ENCODE data around the gene AAMDC.
"Not testable (repeated sequence)": the region's sequence is repeated elsewhere in the genome, so short reads cannot be mapped to it uniquely, and the experiment has no call there.

AAMDC gene

DNA sequence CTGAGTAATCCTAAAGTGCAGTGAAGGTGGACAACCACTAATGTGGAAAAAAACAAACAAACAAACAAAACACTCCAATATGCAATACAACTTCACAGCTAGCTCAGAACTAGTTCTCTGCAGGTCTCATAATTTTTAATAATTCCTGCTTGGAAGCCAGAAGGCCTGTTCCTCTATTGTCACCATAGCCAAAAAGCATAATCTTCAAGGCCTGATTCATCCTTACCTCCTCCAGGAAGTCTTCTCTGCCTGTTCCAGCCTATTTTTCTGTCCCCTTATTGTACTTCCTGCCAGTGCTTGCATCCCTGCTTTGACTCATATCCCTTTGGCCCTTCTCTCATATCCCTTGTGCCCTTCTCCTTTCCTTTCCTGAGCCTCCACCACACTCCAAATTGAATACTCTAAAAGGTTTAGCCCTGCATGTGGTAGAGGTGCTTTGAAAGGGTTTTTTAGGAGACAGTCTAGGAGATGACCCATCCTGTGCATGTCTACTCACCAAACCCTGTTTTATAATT is 69.2 kb downstream of the AAMDC start:
- not testable (repeated sequence) for DNase-seq

DNA sequence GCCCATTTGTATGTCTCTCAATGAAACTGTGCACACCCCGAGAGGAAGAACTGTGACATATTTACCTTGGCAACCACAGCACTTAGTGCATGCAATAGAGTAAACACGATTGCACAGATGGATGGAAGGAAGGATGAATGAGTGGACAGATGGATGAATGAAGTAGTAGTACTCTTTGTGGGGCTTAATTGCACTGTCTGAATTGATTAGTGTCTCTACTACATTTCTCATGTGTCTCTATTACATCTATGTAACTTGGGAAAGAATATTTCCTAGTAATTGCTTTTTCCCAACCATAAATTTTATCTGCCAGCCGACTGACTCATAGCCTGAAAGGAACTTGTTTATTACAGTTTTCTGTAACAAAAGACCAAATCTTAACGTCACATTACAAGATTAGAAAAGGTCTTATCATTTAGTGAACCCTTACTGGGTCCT is 69.7 kb downstream of the AAMDC start:
- DNase-seq: not testable (repeated sequence)

DNA sequence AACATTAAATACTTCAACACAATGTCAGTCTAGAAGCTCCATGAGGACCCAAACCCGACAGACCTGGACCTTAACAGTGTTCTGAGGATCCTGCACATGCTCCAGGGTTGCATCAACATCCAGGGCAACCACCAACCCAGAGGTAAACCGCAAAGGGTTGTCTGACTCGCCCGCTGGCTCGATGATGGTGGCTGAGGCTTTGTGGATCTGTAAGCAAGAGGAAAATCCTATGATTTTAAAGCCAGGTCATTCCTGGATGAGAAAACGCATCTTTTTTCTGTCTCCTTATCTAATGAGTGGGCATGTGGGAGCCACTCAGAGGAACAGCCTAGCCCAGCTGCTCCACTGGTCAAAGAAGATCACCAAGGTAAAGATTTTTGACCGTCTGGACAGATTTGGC is 70.3 kb downstream of the AAMDC start:
- not testable (repeated sequence) for DNase-seq

DNA sequence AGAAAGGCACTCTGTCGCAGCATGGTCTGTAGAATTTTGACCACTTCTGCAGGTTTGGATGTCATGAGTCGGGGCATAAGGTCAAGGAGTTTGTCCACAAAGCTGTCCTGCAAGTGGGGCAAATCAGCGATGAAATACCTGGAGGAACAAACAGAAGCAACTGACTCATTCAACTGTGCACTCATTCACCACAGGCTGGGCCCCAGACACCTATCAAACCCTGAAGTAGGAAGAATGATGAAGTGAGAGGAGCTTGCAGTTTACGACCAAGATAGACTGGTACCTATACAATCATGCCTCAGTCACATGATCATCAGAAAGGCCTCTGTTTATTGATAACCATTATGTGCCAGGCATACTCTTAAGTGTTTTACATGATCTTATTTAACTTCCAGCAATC is 70.8 kb downstream of the AAMDC start:
- not testable (repeated sequence) for DNase-seq

DNA sequence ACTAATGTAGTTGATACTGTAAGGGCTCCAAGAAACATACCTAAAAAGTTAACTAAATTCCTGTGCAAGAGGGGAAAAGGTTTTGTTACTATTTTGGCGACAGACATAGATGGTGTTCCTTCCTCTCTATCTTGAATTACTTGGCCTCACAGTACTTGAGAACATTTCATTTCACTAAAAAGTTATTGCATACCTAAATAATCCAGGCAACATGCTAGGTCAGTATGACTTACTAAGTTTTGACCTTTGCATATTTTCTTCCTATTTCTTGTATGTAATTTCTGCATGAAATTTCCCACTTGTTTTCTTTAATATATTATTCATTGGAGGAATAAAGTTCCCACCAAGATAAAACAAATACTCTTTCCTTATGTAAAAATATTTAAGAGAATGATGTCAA is 74.0 kb downstream of the AAMDC start:
- not testable (repeated sequence) for DNase-seq

DNA sequence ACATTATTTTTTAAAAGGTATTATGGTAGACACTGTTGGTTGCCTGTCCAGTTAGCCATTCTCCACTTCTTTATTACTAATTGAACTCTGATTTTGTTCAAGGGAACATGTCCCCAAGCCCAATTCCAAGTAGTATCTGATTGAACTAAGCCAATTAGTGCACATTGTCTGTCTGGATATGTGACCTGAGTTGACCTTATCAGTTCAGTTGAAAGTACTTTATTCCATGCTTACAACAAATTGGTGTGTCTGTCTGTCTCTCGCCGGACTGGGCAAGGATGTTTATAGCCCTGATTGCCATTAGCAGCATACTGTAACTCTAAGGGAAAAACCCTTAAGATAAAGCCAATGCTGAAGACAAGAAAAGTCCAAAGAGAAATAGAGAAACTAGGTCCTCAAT is 87.9 kb downstream of the AAMDC start:
- DNase-seq: no peak

DNA sequence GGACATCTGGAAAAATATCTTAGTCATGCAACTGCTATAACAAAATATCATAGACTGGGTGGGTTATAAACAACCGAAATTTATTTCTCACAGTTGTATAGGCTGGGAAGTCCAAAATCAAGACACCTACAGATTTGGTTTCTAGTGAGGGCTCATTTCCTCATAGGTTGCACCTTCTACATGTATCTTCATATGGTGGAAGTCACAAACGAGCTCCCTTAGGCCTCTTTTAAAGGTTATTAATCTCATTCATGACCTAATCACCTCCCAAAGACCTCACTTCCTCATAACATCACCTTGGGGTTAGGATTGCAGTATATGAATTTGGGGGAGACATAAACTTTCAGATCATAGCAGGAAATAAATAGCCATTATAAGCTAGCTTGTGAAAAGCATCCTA is 88.3 kb downstream of the AAMDC start:
- no peak for DNase-seq

DNA sequence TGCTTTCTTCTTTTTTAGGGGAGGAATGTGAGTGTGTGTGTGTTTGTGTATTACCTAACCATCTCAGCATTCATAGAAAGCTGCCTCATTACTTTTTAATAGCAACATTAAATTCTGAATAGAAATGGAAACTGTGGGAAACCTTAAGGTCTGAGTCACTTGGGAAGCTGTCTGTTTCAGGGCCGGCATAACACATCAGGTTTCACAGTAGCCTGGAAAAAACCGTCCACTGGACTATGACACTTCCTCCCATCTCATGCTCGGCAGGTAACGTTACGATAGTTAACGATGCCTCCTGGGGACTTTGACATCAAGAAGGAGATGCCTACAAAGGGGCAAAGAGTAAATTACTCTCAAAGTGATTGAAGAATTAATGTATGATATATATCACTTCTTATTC is 89.9 kb downstream of the AAMDC start:
- DNase-seq: not testable (repeated sequence)

DNA sequence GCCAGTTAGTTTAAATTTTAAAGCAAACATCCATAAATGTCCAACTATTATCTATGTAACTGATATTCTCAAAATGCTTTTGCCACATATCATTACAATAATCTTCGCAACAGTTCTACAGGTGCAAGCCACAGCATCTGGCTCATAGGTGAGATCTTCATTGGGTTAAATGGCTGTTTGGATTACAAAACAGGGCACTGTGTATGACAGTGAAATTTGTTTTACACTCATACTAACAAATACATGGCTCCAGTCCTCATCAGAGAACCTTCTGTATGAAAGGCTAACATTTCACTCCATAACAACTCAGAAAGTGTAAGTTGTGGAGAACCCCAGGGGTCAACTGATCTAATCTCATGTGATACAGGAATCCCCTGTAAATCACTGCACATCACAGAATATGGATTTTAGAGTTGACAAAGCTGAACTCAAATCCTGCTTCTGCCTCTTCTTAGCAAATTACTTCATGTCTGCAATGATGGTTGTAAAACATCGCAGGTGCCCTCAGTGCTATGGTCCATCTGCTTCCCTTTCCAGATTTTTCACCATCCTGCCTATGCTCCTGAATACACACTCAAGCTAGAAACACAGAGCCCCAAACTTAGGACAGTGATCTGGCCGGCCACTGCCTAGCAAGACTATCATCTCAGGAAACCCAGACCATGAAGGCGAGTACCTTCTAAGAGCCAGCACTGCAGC is 92.8 kb downstream of the AAMDC start:
- DNase-seq: not testable (repeated sequence)

DNA sequence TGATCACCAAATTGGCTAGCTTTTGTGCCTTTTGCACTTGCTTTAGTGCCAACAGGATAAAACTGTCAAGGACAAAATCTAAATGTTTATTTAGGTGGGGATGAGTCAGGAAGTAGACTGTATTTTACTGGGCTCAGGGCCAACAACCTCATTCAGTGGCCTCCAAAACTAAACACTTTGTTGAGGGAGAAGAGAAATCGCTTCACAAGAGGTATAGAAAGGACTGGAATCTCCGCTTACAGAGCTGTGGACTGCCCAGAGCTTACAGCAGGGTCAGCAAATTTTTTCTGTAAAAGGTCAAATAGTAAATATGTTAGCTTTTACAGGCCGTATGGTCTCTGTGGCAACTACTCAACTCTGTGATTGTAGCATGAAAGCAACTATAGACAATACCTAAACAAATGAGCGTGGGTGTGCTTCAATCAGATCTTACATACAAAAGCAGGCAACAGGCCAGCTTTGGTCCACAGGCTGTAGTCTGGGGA is 93.4 kb downstream of the AAMDC start:
- not testable (repeated sequence) for DNase-seq

DNA sequence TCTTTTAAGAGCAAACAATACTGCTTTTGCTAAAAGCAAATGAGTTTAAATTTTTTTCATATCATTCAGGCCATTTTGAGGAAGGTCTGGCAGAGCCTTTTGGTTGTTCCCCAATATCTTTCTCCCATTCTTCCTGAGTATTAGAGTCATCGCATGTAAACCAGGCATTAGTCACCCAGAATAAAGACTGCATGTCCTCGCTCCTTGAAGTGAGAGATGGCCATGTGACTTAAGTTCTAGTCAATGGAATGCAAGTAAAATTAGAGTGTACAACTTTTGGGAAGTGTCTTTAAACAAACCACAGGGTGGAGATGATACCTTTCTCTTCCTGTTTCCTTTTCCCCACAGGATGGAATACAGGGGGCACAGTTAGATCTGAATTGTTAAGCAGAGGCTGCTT is 96.8 kb downstream of the AAMDC start:
- DNase-seq: not testable (repeated sequence)
